Tibial nerve (tissue), 4 donors: Measurements from ENCODE around the gene PPIP5K2. TPM values are rescaled to one million over a fixed set of nuclear protein-coding genes. Genes with fewer than 3 reads are reported as not detected.
A peak's percentile ranks its signal among the peaks of the same experiment; 100 is the strongest.
"Not testable (repeated sequence)": the region's sequence is repeated elsewhere in the genome, so short reads cannot be mapped to it uniquely, and the experiment has no call there.

Source experiments
- DNase-seq, 2 donors: peaks; one replicate each; pipeline ENCODE4 v3.0.0-alpha.2; 2019; ENCODE audit warnings: low spot score in 2 of 2
- H3K27ac ChIP-seq, 4 donors: fragments of 200-600 bp; sonication (generic) in 3 of 4; one replicate each; pipeline ENCODE4 v1.5.1; 2017 to 2019; ENCODE audit warnings: mild to moderate bottlenecking in 1 of 4
- H3K27me3 ChIP-seq, 2 donors: fragments of 200-600 bp; sonication (generic) in 1 of 2; one replicate each; pipeline versions ENCODE4 v1.5.1 to v1.6.0; 2017 to 2019
- H3K36me3 ChIP-seq, 3 donors: fragments of 200-600 bp; sonication (generic); one replicate each; pipeline ENCODE4 v1.5.1; 2018 to 2019
- H3K4me1 ChIP-seq, 4 donors: fragments of 200-600 bp; sonication (generic) in 3 of 4; one replicate each; pipeline ENCODE4 v1.5.1; 2017 to 2019
- H3K4me3 ChIP-seq, 4 donors: fragments of 200-600 bp; sonication (generic) in 3 of 4; one replicate each; pipeline ENCODE4 v1.5.1; 2017 to 2019; ENCODE audit warnings: mild to moderate bottlenecking in 1 of 4, moderate library complexity in 1 of 4
- H3K9me3 ChIP-seq, 4 donors: fragments of 200-600 bp; sonication (generic) in 3 of 4; one replicate each; pipeline ENCODE4 v1.5.1; 2017 to 2019
- EP300 ChIP-seq, 2 donors: sonication (generic); formaldehyde crosslinking; IDR thresholded peaks; one replicate each; pipeline ENCODE4 v1.6.1; 2017; ENCODE audit warnings: antibody characterized with exemption in 2 of 2, mild to moderate bottlenecking in 1 of 2
- POLR2A ChIP-seq, 2 donors: fragments of 450-650 bp; IDR thresholded peaks; one replicate each; pipeline ENCODE4 v1.6.1; 2017; ENCODE audit warnings: antibody characterized with exemption in 2 of 2, mild to moderate bottlenecking in 2 of 2, moderate library complexity in 2 of 2
- WGBS, 2 donors: methylation state at CpG; one replicate each; pipeline ENCODE4 v1.1.5; 2018; 5-methylcytosine and 5-hydroxymethylcytosine counted together
- total RNA-seq, 4 donors: library from RNA; depleted of rRNA; stranded (reverse); fragments of >200 nt; gene quantifications; one replicate each; pipeline ENCODE4 v1.1.0, GENCODE V29; 2016
- TF ChIP-seq, protein P1 (sequence below), 5 experiments: fragments of 200-600 bp in 3 of 5; fragments of 450-650 bp in 2 of 5; sonication (generic) in 3 of 5; IDR thresholded peaks; one replicate each; pipeline ENCODE4 v1.5.1; 2016 to 2019; ENCODE audit warnings: antibody characterized with exemption in 5 of 5, mild to moderate bottlenecking in 3 of 5, moderate library complexity in 2 of 5

The PPIP5K2 gene
- total RNA-seq, 4 donors from 2014 or later = 36.6 to 62.1 (median 44.7) TPM

DNA sequence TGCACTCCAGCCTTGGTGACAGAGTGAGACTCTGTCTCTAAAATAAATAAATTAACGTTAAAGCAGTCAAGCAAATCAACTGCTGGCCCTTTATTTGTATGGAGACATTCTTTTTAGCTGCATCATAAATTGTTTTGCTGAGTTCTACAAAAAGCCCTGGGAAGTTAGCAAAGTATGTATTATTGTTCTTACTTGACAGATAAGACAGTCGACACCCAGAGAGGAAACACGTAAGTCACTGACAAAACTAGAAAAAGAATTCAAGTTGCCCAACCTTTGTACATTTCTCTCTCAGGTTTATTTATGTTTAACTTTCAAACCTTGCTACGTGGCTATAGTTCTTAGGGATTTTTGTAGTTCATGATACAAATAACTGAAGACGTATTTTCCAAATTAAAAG, 98.1 kb downstream of the PPIP5K2 start:
- no peaks in the 10 kb centered on the region for H3K4me1 ChIP-seq

GRCh38 chr5:103219074-103219473, 99.0 kb downstream of the PPIP5K2 start:
- DNase-seq, H3K4me1 ChIP-seq, H3K27me3 ChIP-seq, H3K36me3 ChIP-seq, H3K9me3 ChIP-seq, H3K4me3 ChIP-seq, H3K27ac ChIP-seq: not testable (repeated sequence)
- 100% methylated on average over 2 of the region's 2 CpGs for WGBS, 2 donors

More for the DNA sequence above, 98.1 kb downstream of the PPIP5K2 start:
- no peak overlapping the region for H3K27ac ChIP-seq
- no peaks in the 10 kb centered on the region for H3K9me3 ChIP-seq
- H3K4me3 ChIP-seq = no peak overlapping the region
- no peaks in the 10 kb centered on the region for H3K36me3 ChIP-seq
- no peaks in the 10 kb centered on the region for H3K27me3 ChIP-seq
- TF ChIP-seq POLR2A (IDR thresholded peaks at IDR 0.05) (no peak), EP300 (IDR thresholded peaks at IDR 0.05) (no peak)
- TF ChIP-seq, protein P1, sequence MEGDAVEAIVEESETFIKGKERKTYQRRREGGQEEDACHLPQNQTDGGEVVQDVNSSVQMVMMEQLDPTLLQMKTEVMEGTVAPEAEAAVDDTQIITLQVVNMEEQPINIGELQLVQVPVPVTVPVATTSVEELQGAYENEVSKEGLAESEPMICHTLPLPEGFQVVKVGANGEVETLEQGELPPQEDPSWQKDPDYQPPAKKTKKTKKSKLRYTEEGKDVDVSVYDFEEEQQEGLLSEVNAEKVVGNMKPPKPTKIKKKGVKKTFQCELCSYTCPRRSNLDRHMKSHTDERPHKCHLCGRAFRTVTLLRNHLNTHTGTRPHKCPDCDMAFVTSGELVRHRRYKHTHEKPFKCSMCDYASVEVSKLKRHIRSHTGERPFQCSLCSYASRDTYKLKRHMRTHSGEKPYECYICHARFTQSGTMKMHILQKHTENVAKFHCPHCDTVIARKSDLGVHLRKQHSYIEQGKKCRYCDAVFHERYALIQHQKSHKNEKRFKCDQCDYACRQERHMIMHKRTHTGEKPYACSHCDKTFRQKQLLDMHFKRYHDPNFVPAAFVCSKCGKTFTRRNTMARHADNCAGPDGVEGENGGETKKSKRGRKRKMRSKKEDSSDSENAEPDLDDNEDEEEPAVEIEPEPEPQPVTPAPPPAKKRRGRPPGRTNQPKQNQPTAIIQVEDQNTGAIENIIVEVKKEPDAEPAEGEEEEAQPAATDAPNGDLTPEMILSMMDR (IDR thresholded peaks at IDR 0.05) = no peak
- WGBS, 2 donors = 71% methylated on average over 5 of the region's 5 CpGs
- DNase-seq = no peak

GRCh38 chr5:103223031-103223955, 103.2 kb downstream of the PPIP5K2 start:
- Histone ChIP-seq H3K9me3 (no peaks in the 10 kb centered on the region), H3K36me3 (no peaks in the 10 kb centered on the region), H3K4me1 (no peaks in the 10 kb centered on the region), H3K27ac (no peak overlapping the region), H3K4me3 (no peak overlapping the region), H3K27me3 (no peaks in the 10 kb centered on the region)
- WGBS, 2 donors = 92% methylated on average over 28 of the region's 28 CpGs
- TF ChIP-seq EP300 (IDR thresholded peaks at IDR 0.05) = no peak
- no peak for TF ChIP-seq POLR2A (IDR thresholded peaks at IDR 0.05)
- TF ChIP-seq, protein P1 (IDR thresholded peaks at IDR 0.05) = no peak
- DNase-seq = no peak

- peak in 1 of 2 donors; percentile 55 for DNase-seq
- H3K27me3 ChIP-seq = no peaks in the 10 kb centered on the region
- no peaks in the 10 kb centered on the region for H3K4me1 ChIP-seq
- 56 to 58% methylated on average over 9 to 11 of the region's 11 CpGs for WGBS, 2 donors
- no peaks in the 10 kb centered on the region for H3K36me3 ChIP-seq
- no peaks in the 10 kb centered on the region for H3K9me3 ChIP-seq
- H3K4me3 ChIP-seq = no peak overlapping the region
- TF ChIP-seq, protein P1 (IDR thresholded peaks at IDR 0.05) = peak; percentile 37 to 55 (median 47)
- TF ChIP-seq POLR2A (IDR thresholded peaks at IDR 0.05) = no peak
- no peak overlapping the region for H3K27ac ChIP-seq
These were observed 104.2 kb downstream of the PPIP5K2 start for GRCh38 chr5:103224118-103224893.

DNA sequence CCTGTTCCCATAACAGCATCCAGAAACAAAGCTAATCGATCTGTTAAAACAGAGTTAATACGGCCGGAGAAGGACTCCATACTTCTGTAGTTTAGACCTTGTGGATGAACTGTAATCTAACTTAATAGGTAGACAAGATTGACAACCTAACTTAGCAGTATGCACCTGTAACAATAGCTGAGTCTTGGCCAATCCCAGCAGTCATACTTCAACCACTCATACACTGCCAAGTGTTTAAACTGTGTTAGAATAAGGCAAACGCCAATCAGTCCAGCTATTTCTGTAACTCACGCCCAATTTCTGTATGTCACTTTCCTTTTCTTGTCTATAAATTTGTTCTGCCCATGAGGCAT, 104.8 kb downstream of the PPIP5K2 start:
- Histone ChIP-seq H3K27ac (no peak overlapping the region), H3K27me3 (no peaks in the 10 kb centered on the region), H3K9me3 (no peaks in the 10 kb centered on the region), H3K4me3 (no peak overlapping the region), H3K36me3 (no peaks in the 10 kb centered on the region), H3K4me1 (no peaks in the 10 kb centered on the region)
- TF ChIP-seq, protein P1 (IDR thresholded peaks at IDR 0.05) = peak in 1 of 5 experiments; percentile 4
- no peak for TF ChIP-seq POLR2A (IDR thresholded peaks at IDR 0.05)
- no peak for DNase-seq
- WGBS, 2 donors = 82 to 87% methylated on average over 5 of the region's 5 CpGs
